Peyer's patch (tissue), 4 donors: ENCODE results near the gene ANO6. TPM values are rescaled to one million over a fixed set of nuclear protein-coding genes. Genes with fewer than 3 reads are reported as not detected.

Experiments
- DNase-seq, 3 donors: peaks; one replicate each; pipeline ENCODE4 v3.0.0-alpha.2; 2017 to 2019
- H3K27ac ChIP-seq, 4 donors: fragments of 200-600 bp; sonication (generic); one replicate each; pipeline ENCODE4 v1.5.1; 2016 to 2019
- H3K27me3 ChIP-seq, 2 donors: fragments of 200-600 bp; sonication (generic); one replicate each; pipeline ENCODE4 v1.5.1; 2019
- H3K36me3 ChIP-seq, 3 donors: fragments of 200-600 bp; sonication (generic); one replicate each; pipeline ENCODE4 v1.5.1; 2016 to 2019
- H3K4me1 ChIP-seq, 4 donors: fragments of 200-600 bp; sonication (generic); one replicate each; pipeline ENCODE4 v1.5.1; 2016 to 2019
- H3K4me3 ChIP-seq, 4 donors: fragments of 200-600 bp; sonication (generic); 1 replicate in 3 of 4; 2 replicates in 1 of 4; pipeline ENCODE4 v1.5.1; 2016 to 2019; ENCODE audit warnings: mild to moderate bottlenecking in 1 of 4
- H3K9me3 ChIP-seq, 4 donors: fragments of 200-600 bp; sonication (generic); one replicate each; pipeline ENCODE4 v1.5.1; 2016 to 2019; ENCODE audit warnings: mild to moderate bottlenecking in 1 of 4
- CTCF ChIP-seq, 6 experiments: fragments of 450-650 bp in 4 of 6; fragments of 200-600 bp in 2 of 6; sonication (generic) in 1 of 6; IDR thresholded peaks; one replicate each; pipeline ENCODE4 v1.5.1; 2017 to 2019; ENCODE audit warnings: antibody characterized with exemption in 6 of 6, mild to moderate bottlenecking in 3 of 6, moderate library complexity in 1 of 6
- POLR2A ChIP-seq, 2 donors: fragments of 450-650 bp; IDR thresholded peaks; one replicate each; pipeline ENCODE4 v1.5.1; 2017; ENCODE audit warnings: antibody characterized with exemption in 2 of 2, mild to moderate bottlenecking in 2 of 2, moderate library complexity in 2 of 2
- total RNA-seq, 4 donors: library from RNA; depleted of rRNA; stranded (reverse); fragments of >200 nt; gene quantifications; one replicate each; pipeline ENCODE4 v1.1.0, GENCODE V29; 2016

ANO6 gene
- total RNA-seq, 4 donors from 2014 or later: 28.9 to 93.3 (median 57.5) TPM

GRCh38 chr12:45351921-45352670 is 136.2 kb downstream of the ANO6 start:
- H3K36me3 ChIP-seq: peaks cover 0 to 19% (median 0%) of the 10 kb centered on the region in 3 donors
- no peaks in the 10 kb centered on the region for H3K9me3 ChIP-seq
- TF ChIP-seq POLR2A (IDR thresholded peaks at IDR 0.05): no peak
- TF ChIP-seq CTCF (IDR thresholded peaks at IDR 0.05): no peak
- H3K4me3 ChIP-seq: no peak overlapping the region
- no peak overlapping the region for H3K27ac ChIP-seq
- H3K4me1 ChIP-seq: peaks cover 0 to 8% (median 0%) of the 10 kb centered on the region in 4 donors
- H3K27me3 ChIP-seq: no peaks in the 10 kb centered on the region
- no peak for DNase-seq

GRCh38 chr12:45353944-45354343 is 138.0 kb downstream of the ANO6 start:
- no peak for TF ChIP-seq CTCF (IDR thresholded peaks at IDR 0.05)
- no peak for TF ChIP-seq POLR2A (IDR thresholded peaks at IDR 0.05)
- H3K4me1 ChIP-seq: peaks cover 0 to 8% (median 0%) of the 10 kb centered on the region in 4 donors
- H3K9me3 ChIP-seq: no peaks in the 10 kb centered on the region
- no peaks in the 10 kb centered on the region for H3K27me3 ChIP-seq
- H3K27ac ChIP-seq: no peak overlapping the region
- DNase-seq: no peak
- no peak overlapping the region for H3K4me3 ChIP-seq
- H3K36me3 ChIP-seq: peaks cover 0 to 19% (median 0%) of the 10 kb centered on the region in 3 donors

GRCh38 chr12:45354399-45354798 is 138.5 kb downstream of the ANO6 start:
- no peak for DNase-seq
- peaks cover 0 to 8% (median 0%) of the 10 kb centered on the region in 4 donors for H3K4me1 ChIP-seq
- H3K27me3 ChIP-seq: no peaks in the 10 kb centered on the region
- H3K27ac ChIP-seq: peak overlapping the region in 1 of 4 donors; percentile 9
- H3K36me3 ChIP-seq: peaks cover 0 to 19% (median 0%) of the 10 kb centered on the region in 3 donors
- no peaks in the 10 kb centered on the region for H3K9me3 ChIP-seq
- no peak for TF ChIP-seq POLR2A (IDR thresholded peaks at IDR 0.05)
- H3K4me3 ChIP-seq: no peak overlapping the region

- peaks cover 0 to 8% (median 0%) of the 10 kb centered on the region in 4 donors for H3K4me1 ChIP-seq
- no peak for DNase-seq
- H3K27ac ChIP-seq: no peak overlapping the region
- H3K36me3 ChIP-seq: peaks cover 0 to 5% (median 0%) of the 10 kb centered on the region in 3 donors
- TF ChIP-seq CTCF (IDR thresholded peaks at IDR 0.05): no peak
- TF ChIP-seq POLR2A (IDR thresholded peaks at IDR 0.05): no peak
- no peaks in the 10 kb centered on the region for H3K9me3 ChIP-seq
- H3K27me3 ChIP-seq: no peaks in the 10 kb centered on the region
- no peak overlapping the region for H3K4me3 ChIP-seq
Measured at GRCh38 chr12:45355730-45356129, 139.8 kb downstream of the ANO6 start.

- Histone ChIP-seq H3K4me3 (no peak overlapping the region), H3K27ac (no peak overlapping the region), H3K36me3 (no peaks in the 10 kb centered on the region), H3K9me3 (no peaks in the 10 kb centered on the region), H3K4me1 (peaks cover 0 to 8% (median 0%) of the 10 kb centered on the region in 4 donors), H3K27me3 (no peaks in the 10 kb centered on the region)
- no peak for DNase-seq
- TF ChIP-seq POLR2A (IDR thresholded peaks at IDR 0.05): no peak
- no peak for TF ChIP-seq CTCF (IDR thresholded peaks at IDR 0.05)
Measured at GRCh38 chr12:45356822-45357538, 141.1 kb downstream of the ANO6 start.
